ENCODE measurements around the gene C1orf21.

Gene C1orf21

DNA sequence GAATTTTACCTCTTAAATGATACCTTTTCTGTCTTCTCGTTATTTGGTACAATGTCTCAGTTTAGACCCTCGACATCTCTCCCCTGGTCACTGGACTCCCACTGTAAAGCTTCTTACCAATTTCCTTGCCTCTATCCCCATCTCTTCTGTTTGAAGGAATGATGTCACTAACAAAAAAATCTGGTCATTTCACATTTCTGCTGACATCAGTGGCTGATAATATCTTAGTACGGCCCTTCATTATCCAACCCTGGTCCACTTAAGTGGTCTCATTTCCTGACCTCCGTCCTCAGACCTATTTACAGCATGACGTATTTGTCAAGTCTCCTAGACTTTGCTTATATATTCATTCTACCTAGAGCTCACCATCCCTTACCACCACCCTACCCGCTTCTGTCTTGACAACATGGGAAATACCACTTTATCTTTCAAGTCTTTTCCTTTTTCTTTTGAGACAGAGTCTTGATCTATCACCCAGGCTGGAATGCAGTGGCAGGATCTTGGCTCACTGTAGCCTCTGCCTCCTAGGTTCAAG is 60.9 kb downstream of the C1orf21 start:
- no peak for DNase-seq (ENCODE audit: low read depth in 2 of 2)

DNA sequence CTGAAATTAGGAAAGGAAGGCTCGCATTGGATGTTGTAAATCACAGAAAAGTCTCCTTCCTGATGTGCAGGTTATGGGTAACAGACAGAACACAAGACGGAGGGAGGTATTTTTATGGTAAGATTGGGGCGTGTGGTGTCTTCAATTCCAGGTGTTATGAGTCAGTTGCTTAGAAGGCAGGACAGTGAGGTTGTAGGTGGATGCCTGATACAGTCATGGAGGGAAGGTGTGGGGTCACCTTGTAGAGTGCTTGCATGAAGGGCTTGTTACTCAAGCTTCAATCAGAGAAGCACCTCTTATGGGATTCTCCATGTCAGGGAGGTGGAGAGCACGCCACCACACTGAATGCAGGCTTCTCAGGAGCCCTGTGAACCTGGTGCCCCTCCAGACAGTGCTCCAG is 63.1 kb downstream of the C1orf21 start:
- DNase-seq (ENCODE audit: low read depth in 2 of 2), result no peak

DNA sequence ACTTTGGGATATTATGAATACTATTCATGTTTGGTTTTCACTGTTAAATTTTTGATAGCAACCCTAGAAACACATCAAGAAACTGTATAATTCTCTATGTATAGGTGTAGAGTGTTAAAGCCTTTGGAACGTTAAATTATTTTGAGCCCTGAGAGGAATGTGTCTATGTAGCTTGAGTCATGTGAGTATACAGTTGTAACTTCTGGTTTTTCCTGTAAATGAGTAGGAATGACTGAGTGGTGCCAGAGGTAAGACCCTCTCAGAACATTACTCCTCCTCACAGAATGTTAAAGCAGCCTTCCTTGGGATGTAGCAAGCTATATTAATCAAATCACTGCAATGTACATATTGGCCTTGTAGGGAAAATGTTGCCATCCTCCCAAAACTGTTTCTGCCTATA is 69.0 kb downstream of the C1orf21 start:
- DNase-seq (ENCODE audit: low read depth in 2 of 2), result no peak

DNA sequence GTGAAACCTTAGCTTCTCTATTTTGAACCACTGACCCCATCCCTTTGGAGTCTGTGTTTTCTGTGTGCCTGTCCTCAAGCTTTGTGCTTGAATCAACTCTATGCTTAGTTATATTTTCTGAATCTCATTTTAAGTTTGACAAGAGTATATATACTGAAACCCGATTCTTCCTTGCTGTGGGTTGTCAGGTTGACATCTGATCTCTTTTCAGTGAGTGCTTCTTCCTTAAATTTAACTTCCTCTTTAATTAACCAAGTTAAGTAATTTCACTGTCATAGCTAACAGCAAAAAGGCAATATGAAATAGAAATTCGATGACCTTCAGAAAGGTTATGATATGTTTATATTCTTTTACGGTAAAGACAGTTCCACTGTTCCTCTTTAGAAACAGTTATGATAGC is 69.4 kb downstream of the C1orf21 start:
- no peak for DNase-seq (ENCODE audit: low read depth in 2 of 2)

DNA sequence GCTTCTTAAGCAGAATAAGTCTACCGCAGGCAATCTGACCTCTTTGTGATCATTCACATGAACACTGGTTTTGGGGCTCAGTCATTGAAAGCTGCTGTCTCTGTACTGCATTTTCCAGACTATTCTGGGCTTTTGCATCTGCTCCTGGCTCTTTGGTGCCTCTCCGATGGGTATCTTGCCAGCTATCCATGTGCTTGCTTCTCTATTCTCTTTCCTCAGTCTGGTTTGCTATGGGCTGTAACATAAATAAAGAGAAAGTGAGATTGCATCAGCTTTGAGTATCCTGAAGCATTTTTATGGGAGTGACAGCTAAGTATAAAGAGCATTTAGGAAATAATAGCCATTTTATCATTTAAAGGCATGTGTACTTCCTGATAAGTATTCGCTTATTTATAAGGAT is 70.7 kb downstream of the C1orf21 start:
- DNase-seq (ENCODE audit: low read depth in 2 of 2), result no peak

DNA sequence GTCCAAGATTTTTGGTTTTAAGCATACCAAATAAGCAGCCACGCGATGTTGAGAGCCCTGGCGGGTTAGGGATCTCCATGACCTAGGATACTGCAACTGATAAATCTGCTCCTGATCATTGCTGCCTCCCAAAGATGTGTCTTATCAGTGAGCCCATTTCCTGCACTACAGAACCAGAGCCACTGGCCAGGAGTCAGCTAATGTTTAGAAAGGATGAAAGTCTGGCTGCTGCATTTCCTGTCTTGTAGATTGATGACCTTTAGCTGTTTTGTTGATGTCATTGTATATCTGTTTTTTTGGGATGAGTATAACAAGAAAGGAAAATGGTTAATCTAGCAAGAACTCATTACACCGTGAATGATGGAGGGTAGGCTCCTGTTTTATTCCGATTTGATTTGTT is 74.5 kb downstream of the C1orf21 start:
- no peak for DNase-seq (ENCODE audit: low read depth in 2 of 2)

DNA sequence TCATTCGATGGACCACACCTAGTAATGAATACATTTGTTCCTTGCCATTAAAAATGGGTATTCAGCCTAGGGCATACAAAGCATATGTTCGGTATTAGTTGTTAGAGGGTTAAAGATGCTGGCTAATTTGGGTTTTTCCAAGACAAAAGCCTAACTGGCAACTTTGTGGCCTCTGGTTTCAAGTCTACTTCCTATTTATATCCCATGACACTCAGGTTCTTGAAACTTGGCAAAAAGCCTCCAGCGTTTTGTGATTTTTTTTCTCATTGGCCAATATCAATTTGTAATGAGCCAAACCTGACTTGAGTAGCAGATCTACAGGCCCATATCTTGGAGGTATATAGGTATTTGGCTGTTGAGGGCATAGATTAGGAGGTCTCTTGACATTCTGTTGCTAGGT is 75.3 kb downstream of the C1orf21 start:
- DNase-seq (ENCODE audit: low read depth in 2 of 2), result no peak

DNA sequence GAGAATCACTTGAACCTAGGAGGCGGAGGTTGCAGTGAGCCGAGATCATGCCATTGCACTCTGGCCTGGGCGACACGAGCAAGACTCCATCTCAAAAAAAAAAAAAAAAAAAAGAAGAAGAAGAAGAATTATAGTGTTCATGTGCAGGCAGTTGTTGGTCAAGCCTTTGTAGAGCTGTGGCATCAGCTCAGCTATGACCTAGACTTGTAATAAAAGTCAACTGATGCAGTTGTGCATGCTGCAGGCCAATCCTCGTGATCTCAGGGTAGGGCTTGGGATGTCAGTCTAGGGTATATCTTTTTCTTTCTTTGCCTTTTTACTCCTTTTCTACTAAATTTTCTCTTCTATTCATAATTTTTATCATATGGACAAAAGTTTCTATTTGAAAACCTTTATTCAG is 76.2 kb downstream of the C1orf21 start:
- no peak for DNase-seq (ENCODE audit: low read depth in 2 of 2)

DNA sequence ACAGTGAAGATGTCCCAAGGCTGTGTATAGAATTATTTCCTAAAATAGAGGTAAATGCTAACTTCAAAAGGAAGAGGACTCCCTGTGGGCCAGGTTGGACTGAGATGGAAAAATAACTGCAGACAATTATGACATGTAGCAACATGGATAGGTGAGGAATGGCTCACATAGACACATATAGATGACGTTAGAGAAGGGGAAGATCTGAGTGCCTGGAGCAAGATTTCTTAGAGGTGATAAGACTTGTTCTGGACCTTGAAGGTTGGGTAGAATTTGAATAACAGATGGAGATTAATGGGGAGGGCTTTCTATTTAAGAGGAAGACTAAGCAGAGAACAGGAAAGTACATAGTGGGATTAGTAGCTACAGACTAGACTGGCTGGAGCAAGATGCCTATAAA is 76.9 kb downstream of the C1orf21 start:
- DNase-seq (ENCODE audit: low read depth in 2 of 2), result no peak

DNA sequence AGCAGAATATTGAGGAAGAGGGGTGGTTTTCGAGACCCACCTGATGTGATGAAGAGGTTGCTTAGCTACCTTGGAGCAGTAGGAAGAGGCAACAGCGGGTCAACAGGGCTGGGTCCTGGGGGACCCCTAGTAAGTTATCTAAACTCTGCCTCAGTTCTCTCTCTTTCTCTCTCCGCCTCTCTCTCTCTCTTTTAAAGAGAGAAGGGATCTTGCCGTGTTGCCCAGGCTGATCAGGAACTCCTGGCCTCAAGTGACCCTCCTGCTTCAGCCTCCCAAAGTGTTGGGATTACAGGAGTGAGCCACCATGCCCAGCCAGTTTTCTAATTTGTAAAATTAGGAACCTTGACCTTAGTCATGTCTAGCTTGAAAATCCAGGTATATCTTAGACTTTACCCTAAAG is 77.9 kb downstream of the C1orf21 start:
- no peak for DNase-seq (ENCODE audit: low read depth in 2 of 2)

DNA sequence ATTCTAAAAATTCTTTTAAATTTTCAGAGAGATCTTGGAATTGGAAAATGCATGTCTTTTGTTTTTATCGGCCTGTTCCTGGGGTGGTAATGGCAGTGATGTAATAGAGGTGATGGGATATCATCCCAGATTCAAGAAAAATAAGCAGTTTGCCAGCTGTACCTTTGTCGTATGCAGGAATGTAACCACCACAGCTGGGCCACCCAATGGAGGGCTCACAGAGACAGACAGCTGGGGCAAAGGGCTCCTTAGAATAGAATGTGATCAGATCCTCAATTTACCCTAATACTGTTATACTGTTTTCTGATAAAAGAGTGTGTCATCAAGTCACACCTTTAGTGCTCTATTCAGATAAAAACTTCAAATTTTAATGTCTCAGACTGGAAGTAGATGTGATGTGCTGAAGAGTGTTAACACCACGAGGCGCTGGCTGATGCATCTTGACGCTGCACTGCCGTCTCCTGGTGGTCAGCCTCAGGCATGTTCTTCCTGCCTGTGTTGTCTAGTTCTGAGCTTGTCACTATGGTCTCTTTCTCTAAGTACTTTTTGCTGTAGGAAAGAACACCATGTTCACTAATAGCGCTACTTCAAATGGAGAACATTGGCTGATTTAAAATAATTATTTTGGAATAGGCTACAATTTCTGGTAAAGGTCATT is 78.8 kb downstream of the C1orf21 start:
- DNase-seq (ENCODE audit: low read depth in 2 of 2), result no peak

DNA sequence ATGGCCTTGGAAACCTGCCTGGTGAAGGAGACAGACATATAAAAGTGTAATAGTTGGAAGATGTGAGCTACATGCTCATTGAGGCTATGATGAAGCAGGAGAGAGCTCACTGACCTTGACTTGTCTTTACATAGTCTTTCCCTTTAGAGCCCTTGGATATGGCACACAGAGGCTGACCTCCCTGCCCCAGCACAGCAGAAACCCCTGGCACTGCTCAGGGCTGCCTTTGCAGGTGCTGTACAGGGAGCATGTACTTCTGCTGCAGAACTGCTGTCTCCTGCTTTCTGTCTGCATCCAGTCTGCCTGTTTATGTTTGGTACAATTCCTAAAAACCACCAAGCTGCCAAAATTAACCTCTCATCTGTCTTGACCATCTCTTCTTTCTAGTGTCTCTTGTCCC is 80.5 kb downstream of the C1orf21 start:
- no peak for DNase-seq (ENCODE audit: low read depth in 2 of 2)

DNA sequence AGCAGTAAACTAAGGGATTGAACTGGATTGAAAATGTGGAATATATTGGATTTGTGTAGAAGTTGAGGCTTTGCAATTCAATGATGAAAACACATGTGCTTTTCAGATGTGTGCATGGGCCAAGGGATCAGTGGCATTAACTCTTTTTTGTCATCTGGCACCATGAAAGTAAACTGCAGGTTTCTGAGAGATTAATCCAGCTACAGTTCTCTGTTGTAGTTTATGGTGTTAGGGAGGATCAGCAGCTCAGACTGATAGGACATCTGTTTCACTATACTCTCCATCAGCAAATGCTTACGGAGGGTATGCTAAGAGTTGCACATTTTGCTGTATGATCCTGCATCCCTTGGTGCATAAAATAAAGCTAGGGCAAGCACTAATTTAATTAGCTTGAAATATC is 82.6 kb downstream of the C1orf21 start:
- no peak for DNase-seq (ENCODE audit: low read depth in 2 of 2)

DNA sequence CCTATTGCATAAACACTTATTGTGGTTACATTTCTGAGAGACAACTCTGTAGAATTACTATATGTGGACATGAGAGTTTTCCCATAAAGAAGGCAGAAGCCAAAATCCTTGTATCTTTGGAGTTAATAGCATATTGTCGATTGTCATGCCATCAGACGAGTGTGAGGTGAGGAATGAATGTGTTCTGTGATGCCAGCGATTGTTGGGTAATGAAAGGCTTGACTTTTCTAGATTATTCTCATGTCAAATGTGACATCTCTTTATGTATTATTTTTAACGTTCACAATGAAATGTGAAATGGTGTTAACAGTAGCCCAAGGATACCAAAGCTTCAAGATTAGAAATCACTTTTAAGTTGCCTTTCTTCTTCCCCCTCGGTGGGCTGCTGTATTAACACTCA is 84.9 kb downstream of the C1orf21 start:
- DNase-seq (ENCODE audit: low read depth in 2 of 2), result no peak

DNA sequence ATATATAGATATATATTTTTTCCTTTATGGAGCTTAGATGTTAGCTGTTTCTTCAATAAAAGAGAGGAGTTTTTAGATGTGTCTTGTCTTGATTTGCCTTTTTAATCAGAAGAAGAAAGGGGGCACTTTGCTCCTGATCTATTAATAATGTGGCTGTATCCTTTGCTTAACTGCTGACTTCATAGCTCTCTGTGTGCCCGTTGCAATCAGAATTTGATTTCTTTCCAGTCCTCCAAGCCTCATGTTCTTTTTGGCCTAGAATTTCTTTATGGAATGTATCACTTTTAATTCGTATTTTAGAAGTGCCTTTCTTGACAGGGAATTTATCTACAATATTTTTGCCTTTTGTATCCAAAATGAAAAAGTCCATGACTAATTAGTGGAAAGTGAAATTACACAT is 85.3 kb downstream of the C1orf21 start:
- no peak for DNase-seq (ENCODE audit: low read depth in 2 of 2)

DNA sequence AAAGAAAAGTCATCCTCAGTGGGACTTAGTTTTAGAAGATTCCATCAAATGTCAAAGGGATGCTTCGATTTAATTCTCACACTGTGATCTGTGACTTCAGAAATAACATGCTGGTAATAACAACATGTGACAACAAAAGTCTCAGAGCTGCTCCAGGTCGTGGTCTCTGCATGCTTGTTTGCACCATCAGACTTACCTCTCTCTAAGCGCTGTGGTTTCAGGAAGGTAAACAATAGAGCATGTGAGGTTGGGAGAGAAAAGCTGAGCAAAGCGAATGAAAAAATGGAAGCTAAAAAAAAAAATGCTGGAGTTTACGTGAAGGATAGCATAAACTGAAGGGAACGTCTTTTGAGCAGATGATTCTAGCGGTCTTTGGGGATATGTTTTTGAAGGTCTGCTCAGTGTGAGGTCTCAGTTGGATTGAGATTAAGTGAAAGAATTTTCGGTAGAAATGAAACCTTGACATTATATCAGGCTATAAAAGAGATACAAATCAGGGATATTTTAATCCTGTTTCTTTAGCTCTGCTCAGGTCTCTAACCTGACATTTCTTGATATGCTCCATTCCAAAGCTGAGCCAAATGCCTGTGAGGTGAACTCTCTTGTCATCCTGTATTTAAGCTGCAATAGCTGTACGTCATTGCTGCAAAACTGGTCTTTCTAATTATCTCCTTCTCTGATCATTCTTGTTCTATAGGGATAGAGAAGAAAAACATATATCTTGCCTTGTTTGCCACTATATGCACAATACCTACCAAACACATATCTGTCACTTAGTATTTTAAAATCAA is 86.5 kb downstream of the C1orf21 start:
- no peak for DNase-seq (ENCODE audit: low read depth in 2 of 2)

DNA sequence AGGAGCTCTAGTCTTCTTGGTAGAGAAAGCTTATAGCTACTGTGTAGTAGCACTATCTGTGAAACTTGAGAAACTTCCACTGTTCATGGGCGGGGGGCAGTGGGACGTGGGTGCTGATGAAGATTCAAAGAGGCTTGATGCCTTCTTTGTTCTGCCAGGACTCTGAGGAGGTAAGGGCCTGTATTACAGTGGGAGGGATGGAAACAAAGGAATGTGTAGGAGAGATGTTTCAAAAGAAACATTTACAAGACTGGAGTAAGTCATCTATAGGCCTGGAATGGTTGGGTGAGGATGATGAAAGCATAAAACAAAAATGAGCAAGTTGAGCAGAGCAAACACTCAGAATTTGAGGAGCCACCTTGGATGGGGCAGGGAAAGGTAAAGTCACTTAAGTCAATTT is 89.4 kb downstream of the C1orf21 start:
- no peak for DNase-seq (ENCODE audit: low read depth in 2 of 2)

DNA sequence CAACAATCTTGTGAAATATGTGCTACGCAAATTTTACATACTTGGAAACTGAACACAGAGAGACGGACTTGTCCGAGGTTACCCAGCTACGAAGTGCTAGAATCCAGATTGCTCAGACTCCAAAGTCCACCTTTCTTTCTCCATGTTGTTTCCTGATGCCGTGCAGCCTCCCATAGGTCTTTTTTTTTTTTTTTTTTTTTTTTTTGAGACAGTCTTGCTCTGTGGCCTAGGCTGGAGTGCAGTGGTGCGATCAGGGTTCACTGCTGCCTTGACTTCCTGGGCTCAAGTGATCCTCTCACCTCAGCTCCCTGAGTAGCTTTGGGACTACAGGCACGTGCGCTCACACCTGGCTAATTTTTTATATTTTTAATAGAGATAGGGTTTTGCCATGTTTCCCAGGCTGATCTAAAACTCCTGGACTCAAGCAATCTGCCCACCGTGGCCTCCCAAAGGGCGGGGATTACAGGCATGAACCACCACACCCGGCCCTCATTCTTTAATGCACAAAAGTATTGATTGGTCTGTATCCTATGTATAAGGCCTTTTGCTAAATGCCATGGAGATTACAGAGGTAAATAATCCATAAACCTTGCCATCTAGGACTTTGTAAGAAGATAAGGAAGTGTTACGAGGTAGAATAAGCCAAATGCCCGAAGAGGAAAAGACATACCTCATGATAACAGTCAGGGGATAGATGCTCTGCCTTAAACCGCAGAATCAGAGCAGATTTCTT is 92.8 kb downstream of the C1orf21 start:
- no peak for DNase-seq (ENCODE audit: low read depth in 2 of 2)

DNA sequence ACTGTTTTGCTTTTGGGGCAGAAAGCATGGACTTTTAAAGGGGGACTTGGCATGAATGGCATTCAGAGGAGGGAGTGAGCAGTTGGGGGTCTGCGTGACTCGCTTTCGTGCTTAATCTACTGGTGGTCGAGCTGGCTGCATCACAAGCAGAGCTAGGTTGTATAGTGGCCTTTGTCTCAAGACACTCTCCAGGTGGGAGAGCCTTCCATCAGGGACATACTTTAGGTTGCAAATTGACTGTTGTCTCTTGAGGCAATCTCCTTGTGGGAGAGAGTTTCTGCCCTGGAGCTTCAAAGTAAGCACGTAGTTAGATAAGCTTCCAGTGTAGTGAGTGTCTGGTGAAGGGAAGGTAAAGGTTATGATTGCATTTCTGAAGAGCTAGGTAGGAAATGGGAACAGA is 93.9 kb downstream of the C1orf21 start:
- DNase-seq (ENCODE audit: low read depth in 2 of 2), result no peak

DNA sequence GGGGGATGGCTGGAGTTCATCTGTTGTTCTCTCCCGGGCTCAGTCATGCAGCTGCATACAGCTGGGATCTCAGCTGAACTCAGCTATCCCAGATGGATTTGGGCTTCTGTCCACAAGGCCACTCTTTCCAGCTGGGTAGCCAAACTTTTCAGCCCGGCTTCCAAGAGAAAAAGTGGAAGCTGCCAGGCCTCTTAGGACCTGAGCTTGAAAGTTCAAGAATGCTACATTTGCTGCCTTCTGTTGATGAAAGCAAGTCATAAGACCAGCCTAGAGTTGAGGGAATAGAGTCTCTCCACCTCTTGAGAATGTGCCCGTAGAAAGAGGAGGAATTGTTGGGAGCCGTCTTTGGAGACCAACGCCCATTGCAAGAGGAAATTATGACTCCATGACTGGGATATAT is 95.3 kb downstream of the C1orf21 start:
- no peak for DNase-seq (ENCODE audit: low read depth in 2 of 2)

DNA sequence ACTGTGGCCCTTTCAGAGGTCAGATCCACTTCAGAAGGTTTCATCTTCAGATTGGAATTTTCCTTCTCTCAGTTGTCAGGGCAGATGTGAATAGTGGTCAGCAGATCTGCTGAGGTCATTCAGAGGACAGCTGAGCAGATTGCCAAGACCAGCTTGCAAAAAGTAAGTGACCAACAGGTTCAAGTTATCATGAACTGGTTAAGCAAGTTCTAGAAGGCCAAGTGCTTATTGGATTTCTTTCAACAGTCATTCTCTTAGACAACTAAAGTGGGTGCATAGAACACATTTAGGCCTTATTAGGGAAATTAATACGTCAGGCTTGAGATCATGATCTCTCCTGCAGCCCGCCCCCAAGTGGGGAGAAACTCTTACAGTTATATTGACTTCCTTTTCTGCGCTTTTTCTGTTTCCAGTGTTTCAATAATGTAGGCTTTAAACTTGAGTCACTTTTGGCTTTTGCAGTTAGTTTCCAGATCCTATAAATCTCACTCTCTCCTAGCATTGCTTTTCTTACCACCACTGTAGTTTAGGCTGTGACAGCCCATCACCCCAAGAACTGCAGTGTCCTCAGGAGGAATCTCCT is 96.4 kb downstream of the C1orf21 start:
- no peak for DNase-seq (ENCODE audit: low read depth in 2 of 2)

Measured in stimulated activated CD8-positive, alpha-beta memory T cell treated with anti-CD3 and anti-CD28 coated beads, Interleukin-7, amount 100 ng/mL, for 1 hour (primary cell).